Ovary (tissue), 9 donors: Measurements from ENCODE around the gene MTG1. TPM values are rescaled to one million over a fixed set of nuclear protein-coding genes. Genes with fewer than 3 reads are reported as not detected.

Experiments used
- DNase-seq, 5 donors: peaks; one replicate each; pipeline ENCODE4 v3.0.0-alpha.2; 2019 to 2020
- H3K27ac ChIP-seq, 2 donors: fragments of 200-600 bp; one replicate each; pipeline versions ENCODE4 v1.5.1 to v1.8.0; 2019 to 2022
- H3K27me3 ChIP-seq: fragments of 200-600 bp; one replicate; pipeline ENCODE4 v1.8.0; 2022
- H3K36me3 ChIP-seq: fragments of 200-600 bp; sonication (generic); one replicate; pipeline ENCODE4 v1.5.1; 2019
- H3K4me1 ChIP-seq: one replicate; pipeline ENCODE4 v1.8.1; 2013; ENCODE audit warnings: mild to moderate bottlenecking, moderate library complexity; ENCODE audit not compliant: insufficient read depth
- H3K4me3 ChIP-seq: fragments of 200-600 bp; sonication (generic); one replicate; pipeline ENCODE4 v1.5.1; 2017
- H3K9me3 ChIP-seq, 2 donors: fragments of 200-600 bp in 1 of 2; sonication (generic) in 1 of 2; one replicate each; pipeline versions ENCODE4 v1.5.1 to v1.8.1; 2013 to 2019; ENCODE audit warnings: mild to moderate bottlenecking in 1 of 2, moderate library complexity in 1 of 2
- CTCF ChIP-seq, 3 donors: fragments of 450-650 bp in 2 of 3; fragments of 200-600 bp in 1 of 3; IDR thresholded peaks; one replicate each; pipeline versions ENCODE4 v1.5.1 to v1.8.0; 2016 to 2022; ENCODE audit warnings: antibody characterized with exemption in 3 of 3, mild to moderate bottlenecking in 1 of 3
- EP300 ChIP-seq: sonication (generic); formaldehyde crosslinking; IDR thresholded peaks from one replicate; pipeline ENCODE4 v1.6.1; 2017; ENCODE audit warnings: antibody characterized with exemption
- POLR2A ChIP-seq: fragments of 450-650 bp; IDR thresholded peaks from one replicate; pipeline ENCODE4 v1.6.1; 2017; ENCODE audit warnings: antibody characterized with exemption, mild to moderate bottlenecking, moderate library complexity
- WGBS, 3 donors: extraction: QIAGEN DNeasy Blood & Tissue Kit in 1 of 3; methylation state at CpG; one replicate each; pipeline versions ENCODE4 v1.1.5 to v1.1.7; 2013 to 2017; 5-methylcytosine and 5-hydroxymethylcytosine counted together
- intact Hi-C, 4 donors: fragments of 100-400 bp; cut with DNase I; formaldehyde crosslinking; loops; one replicate each; pipeline versions ENCODE4 v1.11.0 to v1.15.1; 2022 to 2023
- polyA plus RNA-seq, 2 donors: library from polyadenylated mRNA; stranded (reverse); fragments of 200-250 nt in 1 of 2; fragments of 350-450 nt in 1 of 2; fragmentation: Illumina TruSeq in 1 of 2; extraction: RNeasy Lipid Tissue Mini Kit (QIAGEN cat#74804) in 1 of 2; gene quantifications; one replicate each; pipeline ENCODE4 v1.2.3, GENCODE V29; 2013 to 2014
- total RNA-seq, 7 donors: library from RNA; depleted of rRNA in 2 of 7; stranded (reverse); fragments of >200 nt in 2 of 7; fragmentation: NEBNext Ultra II Directional in 3 of 7; extraction: Animal tissue kit (Norgen Biotek cat#: 25700) in 3 of 7; gene quantifications; one replicate each; pipeline versions ENCODE4 v1.1.0 to v1.2.4, GENCODE V29; 2016 to 2023
- donor health status: DM: no; HTN: no; CAD: no; lungs with moderate emphysema.
- donor health status: DM: no; HTN: no; CAD: no.
- donor health status: Bipolar disorder and iron deficiency.
- donor health status: DM: yes; HTN: yes; CAD: no.
- donor health status: DM: no; HTN: no; CAD: no.
- donor health status: DM: yes; HTN: yes; CAD: no.

MTG1 gene
- total and polyA plus RNA-seq, 9 donors = 23.1 to 55.1 (median 33.7) TPM

GRCh38 chr10:133455196-133455595 is 61.2 kb downstream of the MTG1 start:
- H3K27ac ChIP-seq = no peak overlapping the region
- WGBS, 3 donors = 81 to 87% (median 86%) methylated on average over 5 of the region's 5 CpGs
- intact Hi-C loops = no loop called here
- no peaks in the 10 kb centered on the region for H3K36me3 ChIP-seq
- H3K4me1 ChIP-seq = no peaks in the 10 kb centered on the region
- H3K27me3 ChIP-seq = no peaks in the 10 kb centered on the region
- DNase-seq = no peak
- H3K9me3 ChIP-seq = no peaks in the 10 kb centered on the region
- no peak overlapping the region for H3K4me3 ChIP-seq
- TF ChIP-seq EP300 (no peak), POLR2A (no peak), CTCF (IDR thresholded peaks at IDR 0.05) (no peak)

- Histone ChIP-seq H3K27ac (no peak overlapping the region), H3K36me3 (no peaks in the 10 kb centered on the region)
Measured at GRCh38 chr10:133455611-133456031, 61.7 kb downstream of the MTG1 start.

GRCh38 chr10:133456041-133456951 is 62.3 kb downstream of the MTG1 start:
- Histone ChIP-seq H3K4me3 (no peak overlapping the region), H3K9me3 (no peaks in the 10 kb centered on the region), H3K4me1 (no peaks in the 10 kb centered on the region), H3K36me3 (no peaks in the 10 kb centered on the region), H3K27me3 (no peaks in the 10 kb centered on the region), H3K27ac (no peak overlapping the region)
- DNase-seq = peak in 1 of 5 donors; percentile 3
- WGBS, 3 donors = 82 to 88% (median 85%) methylated on average over 46 of the region's 46 CpGs
- intact Hi-C loops = no loop called here
- no peak for TF ChIP-seq EP300
- no peak for TF ChIP-seq POLR2A
- TF ChIP-seq CTCF (IDR thresholded peaks at IDR 0.05) = no peak

More at GRCh38 chr10:133455611-133456031, 61.7 kb downstream of the MTG1 start:
- Histone ChIP-seq H3K4me1 (no peaks in the 10 kb centered on the region), H3K27me3 (no peaks in the 10 kb centered on the region), H3K9me3 (no peaks in the 10 kb centered on the region), H3K4me3 (no peak overlapping the region)
- WGBS, 3 donors = 88 to 90% (median 88%) methylated on average over 7 of the region's 7 CpGs
- peak in 1 of 5 donors; percentile 7 for DNase-seq
- intact Hi-C loops = no loop called here
- TF ChIP-seq POLR2A = no peak
- TF ChIP-seq EP300 = no peak
- TF ChIP-seq CTCF (IDR thresholded peaks at IDR 0.05) = no peak

- no peaks in the 10 kb centered on the region for H3K27me3 ChIP-seq
- TF ChIP-seq CTCF (IDR thresholded peaks at IDR 0.05) (no peak), EP300 (no peak), POLR2A (no peak)
- 89 to 91% (median 90%) methylated on average over 34 of the region's 34 CpGs for WGBS, 3 donors
Measured at GRCh38 chr10:133457100-133457841, 63.3 kb downstream of the MTG1 start.

More at GRCh38 chr10:133457100-133457841, 63.3 kb downstream of the MTG1 start:
- peak in 2 of 5 donors; percentile 5 to 15 for DNase-seq
- Histone ChIP-seq H3K4me1 (no peaks in the 10 kb centered on the region), H3K9me3 (no peaks in the 10 kb centered on the region), H3K27ac (no peak overlapping the region), H3K4me3 (no peak overlapping the region), H3K36me3 (no peaks in the 10 kb centered on the region)
- intact Hi-C loops = no loop called here
